Measurements from ENCODE around the gene LRIG2. TPM values are rescaled to one million over a fixed set of nuclear protein-coding genes. Genes with fewer than 3 reads are reported as not detected.
A peak's percentile ranks its signal among the peaks of the same experiment; 100 is the strongest.

The LRIG2 gene
- total and polyA plus RNA-seq, 9 of the 15 experiments (the other 6 are each of a cell fraction or from before 2014, with no cell fraction given): 1.8 to 28.1 (median 11.5) TPM

DNA sequence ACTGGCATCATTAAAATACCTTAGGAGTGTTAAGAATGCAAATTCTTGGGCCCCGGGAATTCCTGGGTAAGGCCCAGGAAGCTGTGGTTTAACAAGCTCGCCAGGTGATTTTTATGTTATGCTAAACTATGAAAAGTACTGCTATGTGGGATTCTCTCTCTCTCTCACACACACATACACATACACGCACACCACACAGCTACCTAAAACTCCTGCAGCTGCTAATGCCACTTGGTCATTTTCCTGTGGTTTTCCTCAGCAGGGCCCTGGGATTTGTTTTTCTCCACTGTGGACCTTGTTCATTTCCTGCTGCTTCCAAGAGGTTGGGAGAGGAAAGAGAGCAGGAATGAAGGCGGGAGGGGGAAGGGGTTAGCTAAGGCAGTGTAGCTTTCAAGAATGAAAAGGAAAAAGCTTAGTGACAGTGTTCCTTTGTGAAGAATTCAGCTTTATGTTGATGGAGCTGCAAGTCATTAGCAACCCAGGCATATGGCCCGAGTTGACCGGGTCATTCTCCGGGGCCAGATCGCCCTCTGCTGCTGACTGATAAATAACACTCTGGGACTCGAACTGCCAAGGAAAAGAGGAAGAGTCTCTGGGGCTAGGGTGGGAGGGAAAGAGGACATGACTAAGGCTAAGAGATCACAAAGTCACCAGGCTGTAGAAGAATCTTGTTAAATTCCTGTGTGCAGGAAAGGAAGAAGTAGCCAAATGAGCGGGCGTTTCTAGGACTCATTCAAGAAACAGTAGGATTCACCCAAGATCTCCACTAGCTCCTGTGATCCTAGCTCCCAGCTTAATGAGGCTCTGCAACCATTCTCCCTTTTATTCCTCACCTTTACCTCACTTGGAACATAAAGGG is 30.5 kb upstream of the LRIG2 start (continued):
- TF ChIP-seq ZBTB40 (IDR thresholded peaks at IDR 0.05) (no peak), ZBTB40 (CRISPR knock-in tag; IDR thresholded peaks at IDR 0.05) (no peak), CREB1 (IDR thresholded peaks at IDR 0.05) (no peak), CREB1 (CRISPR knock-in tag; IDR thresholded peaks at IDR 0.05) (no peak), JUND (IDR thresholded peaks at IDR 0.05; ENCODE audit: borderline replicate concordance, low read depth, low read length) (peak; percentile 80), JUND (tag; IDR thresholded peaks at IDR 0.05; ENCODE audit: borderline replicate concordance, low read depth, low read length) (peak; percentile 42; the same call in 1 of the 3 replicates), KLF1 (tag; IDR thresholded peaks at IDR 0.05) (no peak), HDAC2 (IDR thresholded peaks at IDR 0.05) (no peak), DNMT1 (IDR thresholded peaks at IDR 0.05) (no peak), SMARCA5 (IDR thresholded peaks at IDR 0.05) (no peak), RB1 (IDR thresholded peaks at IDR 0.05; ENCODE audit: low read depth) (peak; percentile 64; the same call in 1 of the 2 replicates), DIDO1 (tag; IDR thresholded peaks at IDR 0.05; ENCODE audit: low read depth) (no peak), EZH2 (IDR thresholded peaks at IDR 0.05; ENCODE audit: borderline replicate concordance, low read depth, low read length) (no peak), ATF6 (CRISPR knock-in tag; IDR thresholded peaks at IDR 0.05) (no peak), NEUROD1 (IDR thresholded peaks at IDR 0.05; ENCODE audit: borderline replicate concordance, low read depth, low read length, partially characterized antibody) (peak; percentile 51)
